Measurements from ENCODE around the gene TAAR9.

DNA sequence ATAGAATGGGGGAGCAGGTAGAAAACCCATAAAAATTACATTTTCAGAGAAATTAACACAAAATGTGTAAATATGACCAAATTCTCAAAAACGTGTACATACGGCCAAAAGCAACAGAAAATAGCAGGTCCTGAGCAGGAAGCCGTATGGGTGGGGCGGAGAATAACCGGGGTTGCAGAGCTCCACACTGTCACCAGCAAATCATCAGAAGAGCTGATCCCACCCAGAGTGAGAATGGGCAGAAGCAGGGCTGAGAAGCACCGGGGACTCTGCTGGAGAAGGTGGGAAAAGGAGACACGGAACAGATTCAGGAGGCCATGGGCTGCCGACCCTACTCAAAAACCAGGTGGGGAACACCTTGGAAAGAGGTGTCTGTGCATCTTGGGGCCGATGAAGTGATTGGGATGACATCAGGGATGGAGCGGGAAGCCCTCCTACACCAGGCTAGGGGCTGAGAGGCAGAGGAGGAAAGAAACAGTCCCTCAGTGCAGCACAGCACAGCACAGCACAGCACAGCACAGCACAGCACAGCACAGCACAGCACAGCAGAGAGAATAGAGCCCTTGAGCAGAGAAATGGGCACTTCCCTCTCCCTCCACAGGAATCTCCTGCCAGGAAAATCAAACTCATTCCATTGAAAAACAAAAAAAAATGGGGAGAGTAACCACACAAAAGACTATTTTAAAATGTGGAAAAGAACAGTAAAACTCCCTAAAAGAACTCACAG, 47.4 kb upstream of the TAAR9 start:
- TF ChIP-seq, protein P1, sequence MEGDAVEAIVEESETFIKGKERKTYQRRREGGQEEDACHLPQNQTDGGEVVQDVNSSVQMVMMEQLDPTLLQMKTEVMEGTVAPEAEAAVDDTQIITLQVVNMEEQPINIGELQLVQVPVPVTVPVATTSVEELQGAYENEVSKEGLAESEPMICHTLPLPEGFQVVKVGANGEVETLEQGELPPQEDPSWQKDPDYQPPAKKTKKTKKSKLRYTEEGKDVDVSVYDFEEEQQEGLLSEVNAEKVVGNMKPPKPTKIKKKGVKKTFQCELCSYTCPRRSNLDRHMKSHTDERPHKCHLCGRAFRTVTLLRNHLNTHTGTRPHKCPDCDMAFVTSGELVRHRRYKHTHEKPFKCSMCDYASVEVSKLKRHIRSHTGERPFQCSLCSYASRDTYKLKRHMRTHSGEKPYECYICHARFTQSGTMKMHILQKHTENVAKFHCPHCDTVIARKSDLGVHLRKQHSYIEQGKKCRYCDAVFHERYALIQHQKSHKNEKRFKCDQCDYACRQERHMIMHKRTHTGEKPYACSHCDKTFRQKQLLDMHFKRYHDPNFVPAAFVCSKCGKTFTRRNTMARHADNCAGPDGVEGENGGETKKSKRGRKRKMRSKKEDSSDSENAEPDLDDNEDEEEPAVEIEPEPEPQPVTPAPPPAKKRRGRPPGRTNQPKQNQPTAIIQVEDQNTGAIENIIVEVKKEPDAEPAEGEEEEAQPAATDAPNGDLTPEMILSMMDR (IDR thresholded peaks at IDR 0.05): no peak
- no peak for TF ChIP-seq POLR2A (IDR thresholded peaks at IDR 0.05)
